Embryonic facial prominence (tissue), 1 donor: ENCODE results near the gene TENT4A.

ENCODE experiments used
- DNase-seq: peaks from one replicate; pipeline ENCODE4 v3.0.0-alpha.2; 2016; ENCODE audit errors: extremely low spot score

The TENT4A gene

GRCh38 chr5:6717687-6718086 is 4.5 kb downstream of the TENT4A start:
- no peak for DNase-seq

GRCh38 chr5:6718161-6718681 is 5.0 kb downstream of the TENT4A start:
- DNase-seq, result no peak

GRCh38 chr5:6718718-6719117 is 5.5 kb downstream of the TENT4A start:
- no peak for DNase-seq

DNA sequence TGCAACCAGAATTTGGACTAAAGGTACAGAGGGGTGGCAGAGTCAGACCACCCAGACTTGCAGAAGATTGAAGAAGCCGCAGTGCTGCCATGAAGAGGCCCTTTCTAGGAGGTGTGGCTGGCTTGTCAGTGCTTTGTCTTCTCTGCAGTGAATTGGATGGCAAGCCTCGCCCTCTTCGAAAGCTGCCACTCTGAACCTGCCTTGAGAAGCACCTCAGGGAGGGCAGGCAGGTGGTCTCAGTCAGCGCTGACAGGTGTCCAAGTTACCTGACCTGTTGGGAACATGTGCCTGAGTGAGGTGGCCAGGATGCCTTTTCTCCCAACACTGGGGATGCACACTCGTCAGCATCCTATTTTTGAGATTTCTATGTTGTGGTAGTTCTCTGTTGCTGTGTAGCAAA is 6.2 kb downstream of the TENT4A start:
- DNase-seq, result no peak

DNA sequence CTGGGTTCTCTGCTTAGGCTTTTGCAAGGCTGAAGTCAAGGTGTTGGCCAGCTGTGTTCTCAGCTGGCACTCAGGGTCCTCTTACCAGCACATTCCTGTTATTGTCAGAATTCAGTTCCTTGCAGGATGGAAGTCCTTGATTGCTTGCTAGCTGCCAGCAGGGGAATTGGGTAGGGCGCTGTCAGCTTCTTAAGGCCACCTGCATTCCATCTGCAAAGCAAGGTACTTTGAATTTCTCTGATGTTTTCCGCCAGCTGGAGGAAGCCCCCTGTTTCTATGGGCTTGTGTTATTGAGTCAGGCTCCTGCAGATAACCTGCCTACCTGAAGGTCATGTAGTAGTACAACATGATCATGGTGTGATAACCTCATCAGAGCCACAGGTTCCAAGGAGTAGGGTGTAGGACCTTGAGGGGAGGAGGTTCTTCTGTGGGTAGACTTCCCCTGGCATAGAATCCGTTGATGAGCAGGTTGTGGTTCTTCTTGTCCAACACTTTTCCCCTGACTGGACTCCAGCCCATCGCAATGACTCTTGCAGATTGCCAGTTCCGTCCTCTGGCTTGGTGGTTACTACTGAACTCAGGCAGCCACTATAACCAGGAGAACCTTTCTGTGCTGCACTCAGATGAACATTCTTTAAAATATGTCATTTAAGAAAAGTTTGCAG is 6.8 kb downstream of the TENT4A start:
- DNase-seq, result no peak

GRCh38 chr5:6720561-6720921 is 7.3 kb downstream of the TENT4A start:
- DNase-seq, result no peak

DNA sequence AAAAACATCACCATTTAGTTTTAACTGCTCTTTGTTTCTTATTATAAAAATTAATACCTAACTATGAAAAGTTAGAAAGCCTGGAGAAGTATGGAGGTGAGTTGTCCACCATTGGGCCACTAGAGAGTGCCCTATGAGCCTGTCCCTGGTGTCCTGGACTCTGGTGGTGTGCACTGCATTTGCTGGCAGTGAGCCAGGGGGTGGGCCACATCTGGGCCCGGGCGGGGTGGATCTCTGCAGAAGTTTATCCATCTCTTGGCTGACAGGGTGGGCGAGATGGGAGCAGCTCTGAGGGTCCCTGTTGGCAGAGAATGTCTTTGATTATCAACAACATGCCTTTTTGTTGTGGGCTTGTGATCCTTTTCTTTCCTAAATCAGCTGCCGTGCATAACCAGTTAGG is 8.2 kb downstream of the TENT4A start:
- no peak for DNase-seq

DNA sequence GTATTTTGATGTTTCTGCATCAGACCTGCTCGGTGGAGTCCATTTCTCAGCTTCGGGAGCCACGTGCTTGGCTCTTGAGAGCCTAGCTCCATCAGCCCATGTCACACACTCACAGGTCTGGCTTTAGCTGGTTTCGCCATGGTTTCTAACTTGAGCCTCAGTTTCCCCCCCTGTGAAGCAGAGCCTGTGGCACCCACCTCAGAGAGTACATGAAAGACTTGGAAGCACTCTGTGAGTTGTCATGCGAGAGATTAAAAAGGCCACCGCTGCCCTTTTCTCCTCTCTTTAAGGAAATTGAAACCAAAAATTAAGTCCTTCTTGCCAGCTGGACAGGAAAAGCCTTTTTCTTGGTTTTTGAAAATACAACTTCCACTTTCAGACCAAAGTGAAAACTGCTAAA is 8.8 kb downstream of the TENT4A start:
- no peak for DNase-seq

- DNase-seq, result no peak
Measured at GRCh38 chr5:6723122-6723815, 10.0 kb downstream of the TENT4A start.

GRCh38 chr5:6723816-6724300 is 10.6 kb downstream of the TENT4A start:
- no peak for DNase-seq

GRCh38 chr5:6724321-6724929 is 11.2 kb downstream of the TENT4A start:
- DNase-seq, result no peak

GRCh38 chr5:6725421-6725820 is 12.2 kb downstream of the TENT4A start:
- no peak for DNase-seq

- no peak for DNase-seq
Measured at GRCh38 chr5:6726006-6726405, 12.8 kb downstream of the TENT4A start.

DNA sequence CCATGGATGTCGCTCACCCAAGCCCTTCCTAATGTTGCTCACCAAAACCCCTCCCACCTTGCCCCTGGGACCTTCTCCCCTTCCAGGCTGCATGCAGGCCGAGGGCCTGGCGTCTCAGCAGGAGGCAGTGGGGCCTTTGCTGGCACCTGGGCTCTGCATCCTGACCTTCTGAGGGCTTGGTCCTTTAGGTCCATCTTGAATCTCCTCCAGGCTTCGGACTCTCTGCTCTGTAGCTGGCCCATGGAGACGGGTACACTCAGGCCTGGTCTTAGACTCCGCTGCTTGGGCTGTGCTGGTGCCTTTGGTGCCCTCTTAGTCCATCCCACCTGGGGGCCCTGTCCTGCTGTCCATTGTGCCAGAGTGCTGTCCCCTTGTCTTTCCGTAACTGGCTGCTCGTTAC is 14.0 kb downstream of the TENT4A start:
- DNase-seq, result no peak

DNA sequence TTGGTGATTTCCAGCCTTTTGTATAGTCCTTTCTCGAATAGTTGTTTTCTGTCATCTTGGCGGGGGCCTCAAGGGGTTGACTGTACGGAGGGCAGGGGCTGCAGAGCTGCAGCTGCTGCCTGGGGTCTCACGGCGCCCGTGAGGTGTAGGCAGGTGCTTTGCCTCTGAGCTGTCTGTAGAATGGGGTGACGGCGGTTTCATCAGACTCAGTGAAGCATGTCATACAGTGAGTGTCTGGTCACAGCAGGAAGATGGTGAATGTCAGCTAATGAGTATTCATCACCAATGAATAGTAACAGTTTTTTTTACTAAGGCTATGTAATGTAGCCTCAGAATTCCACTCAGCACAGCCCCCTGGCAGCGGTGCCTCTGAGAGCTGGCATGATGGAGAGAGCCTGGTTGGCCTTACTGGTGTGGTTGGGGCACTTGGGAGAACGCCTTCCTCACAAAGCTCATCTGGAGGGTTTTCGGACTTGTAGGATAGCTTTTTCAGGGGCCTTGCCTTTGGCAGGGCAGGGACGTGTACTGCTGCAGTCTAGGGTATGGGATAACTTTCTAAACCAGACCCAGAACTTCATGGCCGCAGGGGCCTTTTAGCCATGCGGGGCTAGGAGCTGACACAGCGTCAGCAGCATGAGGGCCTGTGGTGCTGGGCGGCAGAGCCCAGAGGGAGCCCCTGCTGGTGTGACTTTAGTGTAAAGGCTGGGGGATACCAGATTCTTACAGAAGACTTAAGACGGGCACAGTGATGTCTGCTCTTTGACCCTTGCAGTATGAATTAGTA is 15.0 kb downstream of the TENT4A start:
- DNase-seq, result no peak

DNA sequence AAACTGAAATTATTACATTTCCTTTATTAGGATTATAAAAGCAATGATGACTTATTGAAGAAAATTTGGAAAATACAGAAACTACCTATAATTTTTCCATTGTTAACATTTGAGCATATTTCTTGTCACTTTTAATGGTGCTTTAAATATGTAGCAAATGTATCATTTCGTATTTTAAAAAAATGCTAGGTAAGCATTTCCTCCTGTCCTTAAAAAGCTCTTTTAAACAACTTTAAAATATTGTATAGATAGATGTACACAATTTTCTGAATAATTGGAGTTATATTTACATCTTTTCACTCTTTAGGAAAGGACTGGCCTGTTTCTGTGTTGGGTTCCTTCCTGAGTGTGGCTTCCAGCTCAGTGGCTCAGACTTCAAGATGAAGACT is 15.6 kb downstream of the TENT4A start:
- no peak for DNase-seq

DNA sequence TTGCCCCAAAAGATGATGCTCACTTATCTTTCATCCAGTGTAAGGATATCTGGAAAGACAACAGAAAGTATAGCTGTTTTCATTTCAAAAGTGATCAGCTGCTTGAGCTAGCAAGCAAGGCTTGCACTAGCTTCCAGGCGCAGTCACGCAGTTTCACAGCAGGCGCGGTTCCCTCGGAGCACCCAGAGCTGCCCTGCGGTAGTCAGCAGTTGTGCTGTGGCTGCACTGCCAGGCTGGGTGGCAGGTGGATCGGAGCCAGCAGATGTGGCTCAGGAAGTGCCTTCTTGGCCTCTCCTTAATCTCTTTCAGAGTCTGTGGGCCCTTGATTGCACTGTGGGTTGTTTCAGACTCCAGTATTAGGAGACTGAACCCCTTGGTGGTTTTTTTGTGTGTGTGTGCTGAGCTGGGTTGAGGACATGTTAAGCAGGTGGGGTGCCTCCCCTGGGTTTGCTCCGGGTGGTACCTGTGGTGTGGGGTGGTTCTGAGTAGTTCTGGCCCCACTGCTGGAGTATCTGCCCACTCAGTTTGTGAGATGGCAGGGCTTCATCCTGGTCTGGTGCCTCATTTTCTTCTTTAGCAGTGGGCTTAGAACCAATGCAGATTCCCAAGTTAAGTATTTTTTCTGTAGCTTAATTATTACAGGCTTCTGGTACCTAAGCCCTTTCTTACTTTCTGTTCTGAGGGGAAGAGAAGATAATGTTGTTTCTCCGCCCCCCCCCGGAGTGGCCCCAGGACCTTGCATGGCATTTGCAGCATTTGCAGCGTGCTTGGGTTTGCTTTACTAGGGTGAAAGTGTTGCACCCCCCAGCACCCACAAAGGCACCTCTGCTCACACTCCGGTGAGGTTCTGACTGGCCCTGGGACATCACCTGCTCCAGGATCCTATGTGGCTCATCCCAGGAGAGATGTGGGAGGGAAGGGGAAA is 16.4 kb downstream of the TENT4A start:
- no peak for DNase-seq

DNA sequence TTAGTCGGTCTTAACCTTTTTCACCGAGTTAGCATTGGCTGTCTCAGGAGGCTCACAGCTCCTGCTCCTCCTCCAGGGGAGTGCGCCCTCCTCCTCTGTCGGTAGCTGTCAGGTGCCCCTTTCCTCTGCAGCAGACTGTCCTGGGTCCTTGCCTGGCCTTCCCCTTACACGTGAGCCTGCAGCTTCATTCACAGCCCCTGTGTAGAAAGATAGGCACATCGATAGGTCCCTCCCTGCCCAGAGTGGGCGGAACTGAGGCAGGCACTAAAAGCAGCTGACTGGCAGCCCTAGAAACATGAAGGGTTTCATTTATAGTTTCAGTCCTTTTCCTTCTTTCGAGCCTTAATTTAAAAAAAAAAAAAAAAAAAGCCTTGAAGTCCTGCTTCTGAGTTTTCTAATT is 17.2 kb downstream of the TENT4A start:
- no peak for DNase-seq

DNA sequence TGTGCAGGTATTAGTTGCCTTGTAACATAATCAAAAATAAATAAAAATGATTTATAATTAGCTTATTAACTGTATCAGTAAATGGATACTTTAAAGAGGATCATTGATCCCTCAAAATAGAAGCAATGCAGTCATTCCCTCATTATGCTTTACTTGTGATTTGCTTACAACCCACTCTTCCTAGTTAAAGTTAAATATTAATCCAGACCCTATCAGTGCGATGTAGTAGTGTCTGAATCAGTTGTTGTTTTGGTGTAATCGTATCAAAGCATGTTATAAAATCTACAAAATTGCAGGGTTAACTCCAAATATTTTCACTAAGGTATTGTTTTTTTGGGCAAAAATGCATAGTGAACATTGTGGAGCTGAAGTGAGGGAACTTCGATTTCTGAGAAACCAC is 17.6 kb downstream of the TENT4A start:
- no peak for DNase-seq

DNA sequence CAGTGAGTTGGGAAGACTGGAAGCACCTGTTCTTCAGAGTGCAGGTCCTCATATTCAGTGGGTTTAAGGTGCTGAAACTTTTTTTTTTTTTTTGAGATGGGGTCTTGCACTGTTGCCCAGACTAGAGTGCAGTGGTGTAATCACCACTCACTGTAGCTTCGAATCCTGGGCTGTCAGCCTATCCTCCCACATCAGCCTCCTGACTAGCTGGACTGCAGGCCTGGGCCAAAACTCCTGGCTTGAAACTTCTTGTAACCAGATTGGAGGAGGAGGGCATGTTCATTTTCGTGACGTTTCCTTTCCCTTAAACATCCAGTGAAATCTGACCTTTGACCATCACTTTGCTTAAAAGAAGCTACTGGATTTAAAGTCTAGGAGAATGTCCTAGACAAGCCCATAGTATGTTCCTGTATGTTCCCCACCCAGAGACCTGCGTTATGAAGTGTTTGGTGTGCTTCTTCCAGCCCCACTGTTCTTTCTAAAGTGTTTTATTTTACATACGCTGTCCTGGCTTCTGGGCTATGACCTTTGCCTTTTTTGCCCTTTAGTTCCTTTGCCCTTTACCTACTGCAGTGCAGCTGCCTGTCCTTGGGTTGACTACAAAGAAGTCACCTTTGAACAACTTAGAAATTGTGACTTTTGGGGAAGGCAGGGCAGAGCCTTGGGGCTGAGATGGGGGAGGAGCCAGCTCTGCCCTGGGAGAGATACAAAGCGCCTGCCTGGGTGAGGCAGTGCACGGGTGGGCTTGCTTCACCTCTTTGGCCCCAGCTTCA is 18.4 kb downstream of the TENT4A start:
- DNase-seq, result no peak
